ENCODE results near the gene SLC28A3. TPM values are rescaled to one million over a fixed set of nuclear protein-coding genes. Genes with fewer than 3 reads are reported as not detected.
A peak's percentile ranks its signal among the peaks of the same experiment; 100 is the strongest.

SLC28A3 gene
- total RNA-seq, 1 experiment from 2014 or later: not detected

GRCh38 chr9:84349671-84350070 is 9.1 kb upstream of the SLC28A3 start (continued):
- TF ChIP-seq MLX (CRISPR knock-in tag; IDR thresholded peaks at IDR 0.05) (no peak), EMX1 (CRISPR knock-in tag; IDR thresholded peaks at IDR 0.05) (no peak), ZNF219 (CRISPR knock-in tag; IDR thresholded peaks at IDR 0.05; ENCODE audit: borderline replicate concordance) (no peak)

GRCh38 chr9:84343111-84343521 is 2.6 kb upstream of the SLC28A3 start:
- DNase-seq (ENCODE audit: low spot score) (no peak), ATAC-seq (no peak)
- Mint-ChIP-seq H3K27ac (no peak overlapping the region), H3K4me1 (peaks cover 21% of the 10 kb centered on the region), H3K9me3 (no peaks in the 10 kb centered on the region), H3K27me3 (ENCODE audit: low read depth) (no peaks in the 10 kb centered on the region), H3K36me3 (no peaks in the 10 kb centered on the region), H3K4me3 (no peak overlapping the region)
- TF ChIP-seq ZNF423 (CRISPR knock-in tag; IDR thresholded peaks at IDR 0.05) (no peak), ZNF671 (CRISPR knock-in tag; IDR thresholded peaks at IDR 0.05) (no peak), AR (CRISPR knock-in tag; IDR thresholded peaks at IDR 0.05) (no peak), JUN (CRISPR knock-in tag; IDR thresholded peaks at IDR 0.05) (no peak), ZSCAN18 (CRISPR knock-in tag; IDR thresholded peaks at IDR 0.05) (no peak), MYBL2 (CRISPR knock-in tag; IDR thresholded peaks at IDR 0.05) (no peak), MAX (CRISPR knock-in tag; IDR thresholded peaks at IDR 0.05) (no peak)
- ChIA-PET CTCF (no interaction called here), POLR2A (no interaction called here)

GRCh38 chr9:84339962-84340361 is 596 bp downstream of the SLC28A3 start:
- CTCF ChIA-PET: interaction anchor here (0.7 kb wide), 1 partner anchor 45 kb away, joined by 3 read pairs; no protein-coding TSS in a partner anchor
- H3K9me3 Mint-ChIP-seq: no peaks in the 10 kb centered on the region
- H3K4me1 Mint-ChIP-seq: peaks cover 21% of the 10 kb centered on the region
- ATAC-seq: peak; percentile 36
- DNase-seq (ENCODE audit: low spot score): no peak
- no peaks in the 10 kb centered on the region for H3K27me3 Mint-ChIP-seq (ENCODE audit: low read depth)
- no peak overlapping the region for H3K27ac Mint-ChIP-seq
- H3K36me3 Mint-ChIP-seq: no peaks in the 10 kb centered on the region
- POLR2A ChIA-PET: no interaction called here
- no peak overlapping the region for H3K4me3 Mint-ChIP-seq
- TF ChIP-seq ATF1 (CRISPR knock-in tag; IDR thresholded peaks at IDR 0.05) (no peak), FOXP1 (CRISPR knock-in tag; IDR thresholded peaks at IDR 0.05; ENCODE audit: borderline replicate concordance) (no peak), ZNF425 (CRISPR knock-in tag; conservative IDR thresholded peaks at IDR 0.05) (no peak), ZNF219 (CRISPR knock-in tag; IDR thresholded peaks at IDR 0.05; ENCODE audit: borderline replicate concordance) (no peak), IRF1 (CRISPR knock-in tag; IDR thresholded peaks at IDR 0.05) (no peak), HMGXB4 (CRISPR knock-in tag; IDR thresholded peaks at IDR 0.05) (no peak), CBFB (CRISPR knock-in tag; IDR thresholded peaks at IDR 0.05; ENCODE audit: low read depth) (no peak), FOXK1 (CRISPR knock-in tag; IDR thresholded peaks at IDR 0.05) (no peak), ZNF317 (CRISPR knock-in tag; IDR thresholded peaks at IDR 0.05; ENCODE audit: borderline replicate concordance, low read depth) (no peak), ATF2 (CRISPR knock-in tag; IDR thresholded peaks at IDR 0.05; ENCODE audit: borderline replicate concordance, low read depth) (no peak), ATF6 (CRISPR knock-in tag; IDR thresholded peaks at IDR 0.05) (no peak)

Measured in WTC11 (cell line).